ENCODE data around the gene ZNF530.

Gene ZNF530

GRCh38 chr19:57615346-57615745 lies 15.7 kb downstream of the ZNF530 start:
- no peak for DNase-seq (ENCODE audit: low read depth)

- DNase-seq (ENCODE audit: low read depth) = peak; percentile 3
These were observed 21.1 kb downstream of the ZNF530 start for GRCh38 chr19:57620673-57621348.

GRCh38 chr19:57623091-57623490 lies 23.4 kb downstream of the ZNF530 start:
- DNase-seq (ENCODE audit: low read depth) = no peak

GRCh38 chr19:57632987-57633831 lies 33.5 kb downstream of the ZNF530 start, which contains the start of gene ZNF211:
ZNF211 (plus strand) TSS chr19:57633168; CDS start chr19:57633347, 179 bp downstream.
- peak; percentile 87 for DNase-seq (ENCODE audit: low read depth)

GRCh38 chr19:57633832-57634131 lies 34.1 kb downstream of the ZNF530 start:
- no peak for DNase-seq (ENCODE audit: low read depth)

- no peak for DNase-seq (ENCODE audit: low read depth)
These were observed 37.7 kb downstream of the ZNF530 start for GRCh38 chr19:57637379-57637778.

GRCh38 chr19:57641715-57642234 lies 42.1 kb downstream of the ZNF530 start:
- no peak for DNase-seq (ENCODE audit: low read depth)

- no peak for DNase-seq (ENCODE audit: low read depth)
These were observed 42.8 kb downstream of the ZNF530 start for GRCh38 chr19:57642396-57643046.

- DNase-seq (ENCODE audit: low read depth) = no peak
These were observed 44.0 kb downstream of the ZNF530 start for GRCh38 chr19:57643734-57644133.

GRCh38 chr19:57648331-57649003 lies 48.8 kb downstream of the ZNF530 start:
- DNase-seq (ENCODE audit: low read depth) = no peak

- DNase-seq (ENCODE audit: low read depth) = no peak
These were observed 51.9 kb downstream of the ZNF530 start for GRCh38 chr19:57651654-57651996.

GRCh38 chr19:57653689-57654088 lies 54.0 kb downstream of the ZNF530 start:
- DNase-seq (ENCODE audit: low read depth) = no peak

- no peak for DNase-seq (ENCODE audit: low read depth)
These were observed 55.8 kb downstream of the ZNF530 start for GRCh38 chr19:57655443-57655842.

GRCh38 chr19:57656346-57656745 lies 56.7 kb downstream of the ZNF530 start:
- DNase-seq (ENCODE audit: low read depth) = no peak
